GM21786 (cell line): Measurements from ENCODE around the gene RCHY1.
"Not testable (repeated sequence)": the region's sequence is repeated elsewhere in the genome, so short reads cannot be mapped to it uniquely, and the experiment has no call there.

Source experiments
- ATAC-seq: cut with Tn5 transposase; IDR thresholded peaks from one replicate; pipeline ENCODE4 v1.9.1; 2021; ENCODE audit not compliant: unreplicated experiment

RCHY1 gene

DNA sequence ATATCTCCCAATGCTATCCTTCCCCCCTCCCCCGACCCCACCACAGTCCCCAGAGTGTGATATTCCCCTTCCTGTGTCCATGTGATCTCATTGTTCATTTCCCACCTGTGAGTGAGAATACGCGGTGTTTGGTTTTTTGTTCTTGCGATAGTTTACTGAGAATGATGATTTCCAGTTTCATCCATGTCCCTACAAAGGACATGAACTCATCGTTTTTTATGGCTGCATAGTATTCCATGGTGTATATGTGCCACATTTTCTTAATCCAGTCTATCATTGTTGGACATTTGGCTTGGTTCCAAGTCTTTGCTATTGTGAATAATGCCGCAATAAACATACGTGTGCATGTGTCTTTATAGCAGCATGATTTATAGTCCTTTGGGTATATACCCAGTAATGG lies 5.2 kb upstream of the RCHY1 start:
- ATAC-seq: not testable (repeated sequence)

DNA sequence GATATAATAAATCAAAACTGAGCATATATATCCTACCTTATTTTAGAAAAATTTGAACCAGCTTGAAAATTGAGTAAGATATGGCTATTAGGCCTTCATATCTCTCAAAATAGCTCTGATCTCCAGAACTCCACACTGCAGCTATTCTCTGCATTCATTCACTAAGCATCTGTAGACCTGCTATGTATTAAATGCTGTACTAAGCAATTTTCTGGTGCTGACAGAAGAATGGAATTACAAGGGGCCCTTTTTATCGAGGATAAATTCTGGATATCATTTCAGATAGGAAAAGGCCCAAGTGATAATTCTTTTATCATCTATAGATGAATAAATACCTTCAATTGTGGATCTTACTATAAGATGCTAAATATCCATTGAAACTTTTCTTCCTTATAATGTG lies 1.9 kb upstream of the RCHY1 start:
- ATAC-seq: no peak

DNA sequence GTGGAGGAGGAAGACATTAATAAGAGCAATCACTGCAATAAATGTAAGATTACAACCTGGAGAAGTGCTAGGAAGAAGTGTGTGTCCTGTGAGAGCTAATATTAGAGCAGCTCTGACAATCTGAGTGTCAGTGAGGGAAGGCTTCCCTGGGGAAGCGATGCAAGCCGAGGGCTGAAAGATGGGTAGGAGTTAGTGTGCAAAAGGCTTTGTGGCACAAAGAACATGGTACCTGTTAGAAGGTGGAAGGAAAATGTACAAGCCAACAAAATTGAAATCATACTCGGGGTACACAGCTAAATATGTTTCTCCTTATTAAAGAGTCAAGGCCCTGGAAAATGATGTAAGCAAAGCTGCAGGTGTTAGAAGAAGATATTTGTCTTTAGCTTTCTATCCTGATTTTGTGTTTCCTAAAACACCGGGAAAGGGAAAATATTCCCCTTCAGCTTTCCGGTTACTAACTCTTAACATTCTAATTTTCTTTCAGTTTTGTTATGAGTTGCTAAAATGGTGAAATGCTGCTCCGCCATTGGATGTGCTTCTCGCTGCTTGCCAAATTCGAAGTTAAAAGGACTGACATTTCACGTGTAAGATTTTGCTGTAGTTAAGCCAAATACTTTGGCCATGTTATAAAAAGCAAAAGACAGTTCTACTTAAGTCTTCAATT lies 878 bp upstream of the RCHY1 start:
- no peak for ATAC-seq

DNA sequence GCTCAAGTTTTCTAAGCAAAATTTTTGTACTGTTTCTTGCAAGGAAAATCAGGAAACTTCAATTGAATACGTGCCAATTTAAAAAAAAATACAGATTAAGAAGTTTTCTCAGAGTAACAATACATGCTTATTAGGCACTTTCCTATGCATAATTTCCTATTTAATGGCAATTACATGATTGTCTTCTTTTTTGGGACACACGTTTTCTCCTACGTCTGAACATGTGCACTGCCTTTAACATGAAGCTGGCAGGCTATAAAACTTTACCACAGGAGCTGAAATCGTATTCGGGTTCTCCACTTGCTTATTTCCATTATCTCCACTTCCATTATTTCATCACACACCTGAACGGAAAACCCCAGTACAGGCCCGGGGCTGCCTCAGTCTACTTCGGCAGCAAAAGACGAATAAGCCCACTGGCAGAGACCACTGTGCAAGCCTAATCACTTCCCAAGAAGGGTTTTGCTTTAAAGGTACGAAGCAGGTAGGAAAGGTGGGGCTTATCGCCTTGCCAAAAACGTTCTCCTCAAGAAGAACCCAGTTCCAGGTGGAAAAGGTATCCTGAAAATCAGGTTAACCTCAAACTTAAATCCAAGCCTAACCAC lies 575 bp downstream of the RCHY1 start:
- ATAC-seq: no peak

DNA sequence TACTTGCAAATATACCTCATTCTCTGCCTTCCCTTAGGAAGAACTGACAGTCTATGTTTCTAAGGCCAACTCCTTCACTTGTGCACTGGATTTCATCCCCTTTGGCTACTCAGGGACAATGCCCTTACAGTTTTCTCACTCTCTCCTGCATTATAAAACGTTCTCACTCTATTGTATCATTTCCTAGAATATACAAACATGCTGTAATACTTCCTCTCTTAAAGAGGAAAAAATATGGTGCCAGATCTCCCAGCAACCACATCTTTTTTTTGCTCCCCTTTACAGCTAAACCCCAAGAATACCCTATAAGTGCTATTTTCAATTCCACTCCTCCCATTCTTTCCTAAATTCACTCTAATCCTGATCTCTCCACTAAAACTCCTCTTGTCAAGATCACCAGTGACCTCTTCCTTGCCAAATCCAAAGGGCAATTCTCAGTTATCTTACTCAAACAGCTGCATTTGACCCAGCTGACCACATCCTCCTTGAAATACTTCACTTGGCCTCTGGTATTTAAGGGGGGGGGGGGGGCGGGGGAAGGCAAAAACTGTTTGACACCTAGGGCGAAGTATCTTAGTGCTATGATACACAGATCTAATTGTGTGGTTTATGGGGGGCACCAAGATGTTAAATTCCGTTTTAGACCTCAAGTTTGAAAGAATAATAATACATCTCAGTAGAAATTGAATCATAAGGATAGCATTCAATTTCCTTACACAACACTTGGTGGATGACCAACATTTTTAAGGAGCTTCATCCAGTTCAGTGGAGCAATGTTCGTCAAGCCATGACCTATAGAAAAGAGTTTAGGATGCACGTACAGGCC lies 1.6 kb downstream of the RCHY1 start:
- peak; percentile 13 for ATAC-seq

DNA sequence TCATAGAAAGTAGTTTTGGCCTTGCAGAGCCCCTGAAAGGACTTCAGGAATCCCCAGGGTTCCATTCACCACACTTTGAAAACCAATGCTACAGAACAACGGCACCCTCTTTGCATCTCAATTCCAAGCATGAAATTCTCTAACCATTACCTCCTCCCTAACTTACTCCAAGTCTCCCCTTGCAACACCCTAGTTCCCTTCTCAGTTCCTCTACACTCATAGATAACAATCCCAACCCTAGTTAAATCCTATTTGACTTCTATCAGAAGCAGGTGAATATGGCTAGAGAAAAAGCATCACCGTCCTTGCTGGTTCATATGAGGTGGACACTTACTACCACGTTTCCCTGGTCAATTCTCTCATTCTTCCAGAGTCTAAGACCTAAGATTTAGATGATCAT lies 2.4 kb downstream of the RCHY1 start:
- ATAC-seq: no peak

DNA sequence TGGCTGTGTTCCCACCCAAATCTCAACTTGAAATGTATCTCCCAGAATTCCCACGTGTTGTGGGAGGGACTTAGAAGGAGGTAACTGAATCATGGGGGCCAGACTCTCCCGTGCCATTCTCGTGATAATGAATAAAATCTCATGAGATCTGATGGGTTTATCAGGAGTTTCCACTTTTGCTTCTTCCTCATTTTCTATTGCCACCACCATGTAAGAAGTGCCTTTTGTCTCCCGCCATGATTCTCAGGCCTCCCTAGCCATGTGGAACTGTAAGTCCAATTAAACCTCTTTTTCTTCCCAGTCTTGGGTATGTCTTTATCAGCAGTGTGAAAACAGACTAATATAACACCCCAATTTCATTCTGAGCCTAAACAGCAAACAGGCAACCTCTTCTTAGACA lies 4.6 kb downstream of the RCHY1 start:
- not testable (repeated sequence) for ATAC-seq

DNA sequence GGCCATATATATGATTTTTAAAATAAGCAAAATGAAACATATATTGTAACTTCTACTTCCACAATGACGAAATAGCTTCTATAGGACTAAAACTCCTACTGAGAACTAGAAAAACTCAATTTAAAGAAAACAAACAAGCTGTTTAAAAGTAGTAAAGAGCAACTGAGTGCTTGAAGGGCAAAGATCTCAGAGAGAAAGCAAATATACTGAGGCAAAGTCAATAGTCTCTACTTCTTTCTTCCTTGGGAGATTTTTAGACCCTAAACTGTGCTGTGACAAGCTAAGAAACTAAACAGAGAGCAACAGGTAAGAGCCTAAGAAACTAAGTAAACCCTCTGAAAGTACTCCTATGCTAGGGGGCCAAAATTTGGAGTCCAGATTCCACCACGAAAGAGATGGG lies 8.6 kb downstream of the RCHY1 start:
- no peak for ATAC-seq

DNA sequence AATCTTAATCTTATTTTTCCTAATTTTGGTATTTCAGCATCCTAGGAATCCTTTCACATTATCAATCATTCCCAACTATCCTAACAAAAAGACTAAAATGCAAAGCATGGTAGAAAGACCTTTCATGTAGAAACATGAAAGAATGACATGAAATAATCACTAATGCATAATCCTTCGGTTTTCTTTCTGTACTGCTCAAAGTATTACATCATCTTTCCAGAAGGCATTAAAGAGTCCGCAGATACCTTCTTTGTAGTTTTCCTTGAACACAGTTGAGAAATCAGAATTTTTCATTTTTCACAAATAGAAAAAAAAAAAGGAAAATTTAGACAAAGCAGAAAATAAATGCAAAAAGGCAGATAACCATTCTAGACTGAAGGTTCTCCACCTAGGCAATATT lies 11.5 kb downstream of the RCHY1 start:
- no peak for ATAC-seq

DNA sequence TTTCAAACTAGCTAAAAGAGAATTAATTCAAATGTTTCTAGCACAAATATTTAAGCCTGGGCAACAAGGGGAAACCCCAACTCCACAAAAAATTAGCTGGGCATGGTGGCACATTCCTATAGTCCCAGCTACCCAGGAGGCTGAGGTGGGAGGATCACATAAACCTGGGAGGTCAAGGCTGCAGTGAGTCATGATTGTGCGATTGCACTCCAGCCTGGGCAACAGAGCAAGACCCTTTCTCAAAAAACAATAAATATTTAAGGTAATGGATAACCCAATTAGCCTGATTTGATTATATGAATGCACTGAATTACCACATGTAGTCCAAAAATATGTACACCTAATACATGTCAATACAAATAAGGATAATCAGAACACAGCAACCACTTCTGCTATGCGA lies 14.3 kb downstream of the RCHY1 start:
- no peak for ATAC-seq

DNA sequence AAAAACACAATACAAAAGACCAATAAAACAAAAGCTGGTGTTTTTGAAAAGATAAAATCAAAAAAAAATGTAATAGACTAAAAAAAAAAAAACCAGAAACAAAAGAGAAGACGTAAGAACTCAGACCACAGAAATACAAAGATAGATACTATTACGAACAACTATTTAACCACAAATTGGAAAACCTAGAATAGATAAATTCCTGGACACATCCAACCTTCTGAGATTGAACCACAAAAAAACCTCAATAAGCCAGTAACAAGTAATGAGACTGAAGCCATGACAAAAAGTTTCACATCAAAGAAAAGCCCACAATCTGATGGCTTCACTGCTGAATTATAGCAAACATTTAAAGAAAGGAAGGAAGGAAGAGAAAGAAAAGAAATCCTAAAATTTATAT lies 16.2 kb downstream of the RCHY1 start:
- no peak for ATAC-seq

DNA sequence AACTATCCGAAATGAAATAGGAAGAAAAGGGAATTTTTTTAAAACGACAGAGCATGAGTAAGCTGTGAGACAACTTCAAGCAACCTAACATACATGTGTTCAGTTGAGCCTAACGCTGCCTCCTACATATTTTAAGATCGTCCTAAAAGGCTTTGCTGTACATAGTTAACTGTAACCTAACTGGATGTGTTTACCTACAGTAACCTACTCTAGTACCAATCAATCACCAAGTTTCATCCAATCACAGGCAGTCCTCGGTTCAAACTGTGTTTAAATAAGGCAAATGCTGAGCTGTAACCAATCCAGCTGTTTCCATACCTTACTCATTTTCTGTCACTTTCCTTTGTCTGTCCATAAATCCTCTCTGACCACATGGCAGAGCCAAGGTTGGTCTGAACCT lies 17.1 kb downstream of the RCHY1 start:
- ATAC-seq: no peak

DNA sequence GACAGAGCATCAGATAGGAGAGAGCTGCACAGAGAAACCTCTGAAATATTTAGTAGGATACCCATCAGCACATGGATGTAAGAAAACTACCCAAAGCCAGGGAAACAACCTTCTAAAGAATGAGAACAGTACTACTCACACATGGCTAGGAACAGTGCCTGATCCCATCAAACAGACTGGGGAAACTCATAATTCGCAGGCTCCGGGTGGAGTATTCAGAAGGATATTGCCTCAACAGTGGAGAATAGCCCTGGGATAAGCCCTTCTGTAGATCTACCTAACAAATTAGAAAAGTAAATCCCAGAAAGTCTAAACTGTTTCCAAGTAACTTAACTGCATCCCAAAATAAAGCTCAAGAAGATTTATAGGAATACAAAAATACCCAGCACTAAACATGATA lies 17.8 kb downstream of the RCHY1 start:
- no peak for ATAC-seq

DNA sequence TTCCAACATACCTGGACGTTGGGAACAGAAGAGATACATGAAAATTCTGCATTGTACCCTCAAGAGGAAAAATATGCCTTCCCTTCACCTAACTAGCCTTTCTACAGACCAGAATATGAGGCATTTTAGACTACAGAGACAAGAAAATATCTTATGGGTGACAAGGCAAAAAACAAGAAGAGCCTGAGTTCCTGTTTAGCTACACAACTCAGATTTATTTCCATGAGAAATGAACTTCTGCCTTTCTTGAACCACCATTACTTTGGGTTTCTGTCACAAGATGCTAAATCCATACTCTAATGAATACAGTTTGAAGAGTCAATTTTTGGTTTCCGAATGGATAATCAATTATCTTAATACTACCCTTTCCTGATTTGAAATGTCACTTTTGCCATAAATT lies 18.7 kb downstream of the RCHY1 start:
- no peak for ATAC-seq

DNA sequence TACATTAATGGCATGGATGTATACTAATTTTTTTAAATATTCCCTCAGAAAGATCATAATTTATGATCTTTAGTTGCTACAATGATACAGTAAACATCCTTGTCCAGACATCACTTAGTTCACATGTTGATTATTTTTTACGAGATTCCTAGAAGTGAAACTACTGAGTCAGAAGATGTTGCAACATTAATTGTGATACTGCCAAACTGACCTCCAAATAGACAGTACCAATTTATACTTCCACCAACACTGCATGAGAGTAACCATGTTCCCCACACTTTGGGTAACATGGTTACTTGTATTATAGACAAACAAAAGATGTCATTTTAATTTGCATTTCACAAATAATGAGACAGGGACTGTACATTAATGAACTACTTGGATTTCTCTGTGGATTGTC lies 19.6 kb downstream of the RCHY1 start:
- no peak for ATAC-seq

DNA sequence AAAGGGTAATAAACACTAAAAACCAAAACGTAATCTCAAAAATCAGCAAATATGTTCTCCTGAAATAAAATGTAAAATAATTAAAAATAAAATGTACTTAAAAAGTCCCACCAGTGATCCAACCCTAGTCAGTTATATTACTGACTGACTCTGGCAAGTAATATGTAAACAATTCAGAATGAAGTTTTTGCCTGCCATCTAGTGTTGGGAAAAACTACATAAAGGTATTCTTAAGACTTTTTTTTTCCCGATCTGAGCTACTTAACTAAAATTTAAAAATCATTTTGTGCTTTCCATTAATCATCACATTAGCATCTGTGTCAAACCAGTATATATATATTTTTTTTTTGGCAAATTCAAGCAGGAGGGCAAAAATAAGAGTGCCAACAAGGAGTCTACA lies 24.0 kb downstream of the RCHY1 start:
- ATAC-seq: no peak

DNA sequence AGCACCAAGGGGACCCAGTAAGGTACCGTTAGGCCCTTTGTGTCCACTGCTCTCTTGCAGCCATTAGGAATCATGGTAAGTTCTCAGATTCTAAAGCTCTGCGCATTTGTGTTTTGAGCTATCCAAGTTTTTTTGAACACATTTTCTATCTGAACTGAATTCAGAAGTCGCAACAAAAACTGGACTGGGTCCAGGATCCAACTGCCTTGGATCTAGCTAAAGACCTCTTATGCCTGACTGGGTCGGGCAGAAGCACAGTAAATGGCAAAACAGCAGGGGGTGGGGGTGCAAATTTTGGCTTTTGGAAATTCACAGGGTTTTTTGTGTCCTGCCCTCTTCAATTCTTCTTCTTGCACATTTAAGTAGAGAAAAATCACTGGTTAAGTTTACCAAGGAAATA lies 30.0 kb downstream of the RCHY1 start:
- ATAC-seq: no peak

DNA sequence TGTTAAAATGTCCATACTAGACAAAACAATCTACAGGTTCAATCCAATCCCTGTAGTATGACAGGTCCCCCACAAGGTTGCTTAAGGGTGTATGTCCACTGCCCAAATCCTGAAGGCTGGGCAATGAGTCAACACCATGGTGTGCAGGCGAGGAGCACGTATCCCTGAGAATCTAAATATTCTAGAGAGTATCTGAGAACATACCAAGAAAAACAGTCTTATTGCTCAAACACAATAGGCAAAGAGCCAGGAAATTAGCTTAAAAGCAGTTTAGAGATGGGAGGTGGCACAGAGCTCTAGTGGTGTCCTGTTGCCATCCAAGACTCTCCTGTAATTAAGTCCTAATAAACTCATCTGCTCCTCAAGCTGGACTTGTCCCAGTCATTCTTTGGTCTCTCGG lies 37.0 kb downstream of the RCHY1 start:
- no peak for ATAC-seq

DNA sequence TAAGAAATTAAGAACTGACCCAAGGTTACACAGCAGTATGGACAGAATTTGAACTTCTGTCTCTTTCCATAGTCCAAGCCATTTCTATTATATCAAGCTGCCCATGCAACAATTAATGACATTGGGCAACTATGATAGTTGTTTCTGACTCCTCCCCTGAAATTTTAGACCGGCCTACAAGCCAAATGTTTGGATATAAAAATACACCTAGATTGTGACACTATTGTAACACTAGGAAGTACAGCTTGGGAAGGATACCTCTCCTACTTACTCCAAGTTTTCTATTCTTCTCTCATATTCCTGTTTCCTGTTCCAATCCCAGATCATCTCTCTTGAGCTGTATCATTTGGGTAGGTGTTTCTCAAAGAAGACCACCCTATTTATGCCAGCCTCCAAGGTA lies 43.5 kb downstream of the RCHY1 start:
- no peak for ATAC-seq

DNA sequence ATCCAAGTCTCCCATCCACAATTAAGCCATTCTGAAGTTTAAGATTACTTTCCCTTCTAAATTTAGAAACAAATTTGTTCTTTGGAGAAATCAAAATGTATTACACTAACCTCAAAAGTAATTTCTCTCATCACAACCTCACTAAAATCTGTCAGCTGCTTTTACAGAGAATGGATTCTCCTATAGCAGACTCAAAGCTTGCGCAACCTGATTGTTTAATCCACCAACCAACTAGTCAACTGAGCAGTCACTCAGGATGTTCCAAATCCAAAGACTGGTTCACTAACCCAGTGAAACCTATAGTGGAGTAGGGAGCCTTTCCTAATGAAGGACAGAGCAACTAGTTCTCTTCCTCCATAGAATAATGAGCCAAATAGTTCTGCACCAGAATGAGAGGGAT lies 44.3 kb downstream of the RCHY1 start:
- no peak for ATAC-seq

DNA sequence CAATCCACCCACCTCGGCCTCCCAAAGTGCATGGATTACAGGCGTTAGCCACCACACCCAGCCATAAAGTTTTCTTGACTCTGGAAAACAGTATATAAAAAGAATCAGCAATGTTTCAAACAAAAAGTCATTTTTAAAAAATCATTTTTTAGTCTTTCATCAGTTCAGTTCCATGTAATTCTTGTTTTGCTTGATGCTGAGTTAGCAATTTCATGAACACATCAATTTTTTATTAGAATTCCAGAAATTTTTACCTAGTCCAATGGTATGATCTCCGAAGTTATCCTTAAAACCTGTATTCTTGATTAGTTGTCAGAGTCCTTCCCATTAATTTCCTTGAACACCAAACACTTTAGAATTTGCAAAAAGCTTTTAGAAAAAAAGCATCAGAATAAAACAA lies 56.8 kb downstream of the RCHY1 start:
- no peak for ATAC-seq

DNA sequence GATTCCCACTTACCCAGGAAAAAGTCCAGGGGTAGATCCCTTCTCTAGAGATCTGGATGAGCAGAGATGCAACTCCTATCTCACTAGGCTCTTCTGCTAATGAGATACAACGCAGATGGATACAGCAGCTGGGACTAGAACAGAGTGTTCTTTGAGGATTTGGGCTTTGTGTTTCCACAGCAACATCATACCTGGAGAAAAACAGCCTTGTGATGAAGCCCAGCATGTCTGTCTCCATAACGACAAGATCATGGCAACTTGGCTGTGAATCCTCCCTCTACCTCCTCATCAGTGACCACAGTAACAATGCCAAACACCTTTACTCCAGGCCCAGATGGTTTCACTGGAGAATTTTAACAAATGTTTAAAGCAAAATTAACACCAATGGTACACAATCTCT lies 80.1 kb downstream of the RCHY1 start:
- ATAC-seq: no peak
